GM21717 (cell line): Measurements from ENCODE around the gene RACGAP1.

Experiments used
- ATAC-seq: cut with Tn5 transposase; IDR thresholded peaks from one replicate; pipeline ENCODE4 v1.9.1; 2021; ENCODE audit warnings: mild to moderate bottlenecking, moderate library complexity; ENCODE audit not compliant: unreplicated experiment

RACGAP1 gene

GRCh38 chr12:49944046-49944445 is 81.2 kb downstream of the RACGAP1 start:
- no peak for ATAC-seq

- no peak for ATAC-seq
Measured at GRCh38 chr12:49943625-49943960, 81.7 kb downstream of the RACGAP1 start.

- ATAC-seq, result no peak
Measured at GRCh38 chr12:49942921-49943624, 82.2 kb downstream of the RACGAP1 start.

GRCh38 chr12:49942512-49942893 is 82.8 kb downstream of the RACGAP1 start:
- no peak for ATAC-seq

GRCh38 chr12:49941556-49942511 is 83.5 kb downstream of the RACGAP1 start:
- ATAC-seq, result no peak

- no peak for ATAC-seq
Measured at GRCh38 chr12:49939707-49940106, 85.6 kb downstream of the RACGAP1 start.

- no peak for ATAC-seq
Measured at GRCh38 chr12:49939307-49939706, 86.0 kb downstream of the RACGAP1 start.
